ENCODE measurements around the gene RDH12.
"Not testable (repeated sequence)": the region's sequence is repeated elsewhere in the genome, so short reads cannot be mapped to it uniquely, and the experiment has no call there.

DNA sequence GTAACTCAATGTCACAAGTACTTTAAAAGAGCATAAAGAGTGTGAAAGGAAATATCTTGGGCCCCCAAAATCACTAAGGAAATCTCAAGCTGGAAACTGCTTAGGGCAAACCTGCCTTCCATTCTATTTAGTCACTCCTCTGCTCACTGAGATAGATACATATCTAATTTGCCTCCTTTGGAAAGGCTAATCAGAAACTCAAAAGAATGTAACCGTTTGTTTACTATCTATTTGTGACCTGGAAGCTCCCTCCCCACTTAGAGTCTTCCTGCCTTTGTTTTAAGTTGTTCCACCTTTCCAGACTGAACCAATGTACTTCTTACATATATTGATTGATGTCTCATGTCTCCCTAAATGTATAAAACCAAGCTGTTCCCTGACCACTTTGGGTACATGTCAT, 8.1 kb downstream of the RDH12 start:
- TF ChIP-seq, protein P1, sequence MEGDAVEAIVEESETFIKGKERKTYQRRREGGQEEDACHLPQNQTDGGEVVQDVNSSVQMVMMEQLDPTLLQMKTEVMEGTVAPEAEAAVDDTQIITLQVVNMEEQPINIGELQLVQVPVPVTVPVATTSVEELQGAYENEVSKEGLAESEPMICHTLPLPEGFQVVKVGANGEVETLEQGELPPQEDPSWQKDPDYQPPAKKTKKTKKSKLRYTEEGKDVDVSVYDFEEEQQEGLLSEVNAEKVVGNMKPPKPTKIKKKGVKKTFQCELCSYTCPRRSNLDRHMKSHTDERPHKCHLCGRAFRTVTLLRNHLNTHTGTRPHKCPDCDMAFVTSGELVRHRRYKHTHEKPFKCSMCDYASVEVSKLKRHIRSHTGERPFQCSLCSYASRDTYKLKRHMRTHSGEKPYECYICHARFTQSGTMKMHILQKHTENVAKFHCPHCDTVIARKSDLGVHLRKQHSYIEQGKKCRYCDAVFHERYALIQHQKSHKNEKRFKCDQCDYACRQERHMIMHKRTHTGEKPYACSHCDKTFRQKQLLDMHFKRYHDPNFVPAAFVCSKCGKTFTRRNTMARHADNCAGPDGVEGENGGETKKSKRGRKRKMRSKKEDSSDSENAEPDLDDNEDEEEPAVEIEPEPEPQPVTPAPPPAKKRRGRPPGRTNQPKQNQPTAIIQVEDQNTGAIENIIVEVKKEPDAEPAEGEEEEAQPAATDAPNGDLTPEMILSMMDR (IDR thresholded peaks at IDR 0.05 in 4 of 5, conservative IDR thresholded peaks at IDR 0.05 in 1 of 5): not testable (repeated sequence)
- not testable (repeated sequence) for TF ChIP-seq POLR2A (IDR thresholded peaks at IDR 0.05)

All from gastrocnemius medialis (tissue), 4 donors.